ENCODE results near the gene NR2E1. TPM values are rescaled to one million over a fixed set of nuclear protein-coding genes. Genes with fewer than 3 reads are reported as not detected.

Gene NR2E1
- total RNA-seq, 1 experiment from 2014 or later, result not detected

GRCh38 chr6:108180776-108181175, 15.0 kb downstream of the NR2E1 start (continued):
- TF ChIP-seq USF2 (CRISPR knock-in tag; IDR thresholded peaks at IDR 0.05) (no peak), ZNF219 (CRISPR knock-in tag; IDR thresholded peaks at IDR 0.05; ENCODE audit: borderline replicate concordance) (no peak), ERG (CRISPR knock-in tag; IDR thresholded peaks at IDR 0.05) (no peak), ZNF671 (CRISPR knock-in tag; IDR thresholded peaks at IDR 0.05) (no peak), ZNF396 (CRISPR knock-in tag; IDR thresholded peaks at IDR 0.05; ENCODE audit: borderline replicate concordance) (no peak), ELF4 (CRISPR knock-in tag; IDR thresholded peaks at IDR 0.05; ENCODE audit: low read depth) (no peak), PRRX2 (CRISPR knock-in tag; IDR thresholded peaks at IDR 0.05) (no peak)

- Mint-ChIP-seq H3K27me3 (ENCODE audit: low read depth) (peaks cover 34% of the 10 kb centered on the region), H3K9me3 (no peaks in the 10 kb centered on the region), H3K36me3 (no peaks in the 10 kb centered on the region), H3K4me3 (no peak overlapping the region), H3K27ac (no peak overlapping the region), H3K4me1 (no peaks in the 10 kb centered on the region)
- ChIA-PET POLR2A (interaction anchor here (0.5 kb wide), 1 partner anchor 178 kb away, joined by 5 read pairs; no protein-coding TSS in a partner anchor), CTCF (no interaction called here)
- ATAC-seq, result no peak
- TF ChIP-seq ZNF317 (CRISPR knock-in tag; IDR thresholded peaks at IDR 0.05; ENCODE audit: borderline replicate concordance, low read depth) (no peak), PREB (CRISPR knock-in tag; IDR thresholded peaks at IDR 0.05; ENCODE audit: borderline replicate concordance) (no peak), ELF4 (CRISPR knock-in tag; IDR thresholded peaks at IDR 0.05; ENCODE audit: low read depth) (no peak), ZNF219 (CRISPR knock-in tag; IDR thresholded peaks at IDR 0.05; ENCODE audit: borderline replicate concordance) (no peak), KAT7 (CRISPR knock-in tag; IDR thresholded peaks at IDR 0.05; ENCODE audit: borderline replicate concordance) (no peak), CREM (CRISPR knock-in tag; IDR thresholded peaks at IDR 0.05) (no peak), OVOL2 (CRISPR knock-in tag; IDR thresholded peaks at IDR 0.05; ENCODE audit: borderline replicate concordance) (no peak), GRHL2 (CRISPR knock-in tag; IDR thresholded peaks at IDR 0.05; ENCODE audit: insufficient replicate concordance, severe bottlenecking) (no peak)
- no peak for DNase-seq (ENCODE audit: low spot score)
Measured at GRCh38 chr6:108186226-108186625, 20.4 kb downstream of the NR2E1 start.

- ChIA-PET POLR2A (no interaction called here), CTCF (interaction anchor here (1.8 kb wide), 1 partner anchor 12 kb away, joined by 8 read pairs; no protein-coding TSS in a partner anchor)
- Mint-ChIP-seq H3K4me1 (no peaks in the 10 kb centered on the region), H3K9me3 (no peaks in the 10 kb centered on the region), H3K27ac (no peak overlapping the region), H3K4me3 (no peak overlapping the region), H3K27me3 (ENCODE audit: low read depth) (peaks cover 24% of the 10 kb centered on the region), H3K36me3 (no peaks in the 10 kb centered on the region)
- DNase-seq (ENCODE audit: low spot score) (no peak), ATAC-seq (no peak)
- no peak for TF ChIP-seq SMAD4 (CRISPR knock-in tag; IDR thresholded peaks at IDR 0.05)
- TF ChIP-seq ETV6 (CRISPR knock-in tag; IDR thresholded peaks at IDR 0.05), result no peak
- TF ChIP-seq KAT7 (CRISPR knock-in tag; IDR thresholded peaks at IDR 0.05; ENCODE audit: borderline replicate concordance), result no peak
- TF ChIP-seq PREB (CRISPR knock-in tag; IDR thresholded peaks at IDR 0.05; ENCODE audit: borderline replicate concordance), result no peak
- no peak for TF ChIP-seq ZNF138 (CRISPR knock-in tag; conservative IDR thresholded peaks at IDR 0.05)
- no peak for TF ChIP-seq E2F5 (CRISPR knock-in tag; IDR thresholded peaks at IDR 0.05)
- no peak for TF ChIP-seq PRDM15 (CRISPR knock-in tag; IDR thresholded peaks at IDR 0.05)
- no peak for TF ChIP-seq FOXJ3 (CRISPR knock-in tag; IDR thresholded peaks at IDR 0.05; ENCODE audit: borderline replicate concordance)
- no peak for TF ChIP-seq FOXP1 (CRISPR knock-in tag; IDR thresholded peaks at IDR 0.05; ENCODE audit: borderline replicate concordance)
- no peak for TF ChIP-seq ZNF416 (CRISPR knock-in tag; IDR thresholded peaks at IDR 0.05)
- no peak for TF ChIP-seq ZBTB21 (CRISPR knock-in tag; IDR thresholded peaks at IDR 0.05; ENCODE audit: borderline replicate concordance)
- no peak for TF ChIP-seq ZMAT4 (CRISPR knock-in tag; IDR thresholded peaks at IDR 0.05)
- TF ChIP-seq ATF1 (CRISPR knock-in tag; IDR thresholded peaks at IDR 0.05), result no peak
Measured at GRCh38 chr6:108187519-108187918, 21.7 kb downstream of the NR2E1 start.

Measured in WTC11 (cell line).